NCI-H82 treated with DMSO at 0.1 percent for 48 hours (cell line): Measurements from ENCODE around the gene MON1B.
"Not testable (repeated sequence)": the region's sequence is repeated elsewhere in the genome, so short reads cannot be mapped to it uniquely, and the experiment has no call there.

Source experiments
- DNase-seq: peaks from one replicate; lab custom pipeline; 2025; ENCODE audit not compliant: unreplicated experiment; lab: John Stamatoyannopoulos, UW

Gene MON1B

DNA sequence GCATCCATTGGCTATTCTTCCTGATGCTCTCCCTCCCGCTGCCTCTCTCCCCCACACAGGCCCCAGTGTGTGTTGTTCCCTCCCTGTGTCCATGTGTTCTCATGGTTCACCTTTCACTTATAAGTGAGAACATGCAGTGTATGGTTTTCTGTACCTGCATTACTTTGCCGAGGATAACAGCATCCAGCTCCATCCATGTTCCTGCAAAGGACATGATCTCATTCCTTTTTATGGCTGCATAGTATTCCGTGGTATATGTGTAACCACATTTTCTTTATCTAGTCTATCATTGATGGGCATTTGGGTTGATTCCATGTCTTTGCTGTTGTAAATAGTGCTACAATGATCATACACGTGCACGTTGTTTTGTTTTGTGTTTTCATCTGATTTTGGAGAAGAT lies 51.5 kb downstream of the MON1B start:
- not testable (repeated sequence) for DNase-seq

DNA sequence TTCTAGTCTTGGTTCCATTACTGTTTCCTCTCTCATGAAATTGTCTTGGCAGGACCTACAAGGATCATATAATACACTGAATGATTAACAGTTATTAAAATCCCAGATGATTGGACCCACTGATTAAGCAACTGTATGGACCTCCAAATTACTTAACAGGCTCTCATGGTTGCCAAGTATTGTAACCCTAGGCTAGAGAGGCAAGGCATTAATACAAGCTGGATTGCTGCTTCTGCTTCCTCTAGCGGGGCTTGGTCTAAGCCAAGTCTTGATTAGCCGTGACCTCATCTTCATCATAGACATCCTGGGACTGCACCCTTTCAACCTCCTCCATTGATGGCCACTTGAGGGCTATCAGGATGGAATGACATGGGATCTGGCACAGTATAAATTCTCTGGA lies 55.2 kb downstream of the MON1B start:
- DNase-seq, result no peak

DNA sequence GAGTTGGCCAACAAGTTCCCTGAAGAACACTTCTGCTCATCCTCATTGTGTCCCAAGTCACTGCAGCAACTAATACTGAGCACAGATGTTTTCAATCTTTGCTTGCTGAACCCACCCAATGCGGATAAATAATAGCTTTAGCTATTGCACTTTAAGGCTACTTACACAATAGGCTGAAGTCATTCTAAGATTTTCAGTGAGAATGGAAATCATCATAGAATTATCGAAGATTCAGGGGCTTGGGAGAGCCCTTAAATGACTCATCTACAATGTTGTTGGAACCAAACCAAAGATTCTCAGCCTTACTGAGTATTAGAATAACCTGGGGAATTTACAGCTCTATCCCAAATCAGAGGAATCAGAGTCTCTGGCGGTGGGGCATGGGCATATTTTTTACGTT lies 59.4 kb downstream of the MON1B start:
- no peak for DNase-seq
